K562 (cell line): ENCODE data around the gene WHAMM. TPM values are rescaled to one million over a fixed set of nuclear protein-coding genes. Genes with fewer than 3 reads are reported as not detected.

ENCODE experiments used
- DACH1 ChIP-seq: fragments of 450-650 bp; IDR thresholded peaks from 2 replicates; pipeline ENCODE4 v1.6.1; 2018; ENCODE audit not compliant: partially characterized antibody
- GTF2A2 ChIP-seq: IDR thresholded peaks from 2 replicates; pipeline ENCODE4 v1.6.1; 2016; ENCODE audit warnings: mild to moderate bottlenecking, missing genetic modification characterization, missing compliant biosample characterization
- HEY1 ChIP-seq: fragments of 250-450 bp; sonication (Bioruptor Pico); IDR thresholded peaks from 2 replicates; pipeline ENCODE4 v1.5.0; 2020; ENCODE audit warnings: mild to moderate bottlenecking, moderate library complexity, borderline replicate concordance
- KDM5B ChIP-seq: fragments of 200-600 bp; sonication (generic); IDR thresholded peaks from 2 replicates; pipeline ENCODE4 v1.6.1; 2012; ENCODE audit warnings: low read depth, mild to moderate bottlenecking, moderate library complexity, low read length, control low read depth, inconsistent platforms; ENCODE audit not compliant: insufficient replicate concordance
- THRA ChIP-seq: fragments of 450-650 bp; IDR thresholded peaks from 2 replicates; pipeline ENCODE4 v1.6.1; 2017; ENCODE audit warnings: mild to moderate bottlenecking, moderate library complexity
- ZNF311 ChIP-seq: fragments of 250-450 bp; sonication (Bioruptor Pico); IDR thresholded peaks from 2 replicates; pipeline ENCODE4 v1.4.0; 2020; ENCODE audit warnings: mild to moderate bottlenecking, moderate library complexity
- ZNF395 ChIP-seq: fragments of 200-800 bp; sonication (Bioruptor generic); IDR thresholded peaks from 2 replicates; pipeline ENCODE4 v1.6.1; 2017; ENCODE audit warnings: missing genetic modification characterization, missing compliant biosample characterization
- polyA plus RNA-seq, 8 experiments: library from polyadenylated mRNA; depleted of rRNA in 4 of 8; stranded (reverse) in 5 of 8; unstranded in 3 of 8; fragments of >200 nt; fragmentation: Nextera tagmentation in 2 of 8; fragmentation: Illumina TruSeq in 1 of 8; extraction: Ambion mirVana in 2 of 8; extraction: Trizol in 1 of 8; gene quantifications; 2 replicates each; pipeline versions ENCODE4 v1.2.1 to v1.2.3, GENCODE V29; 2011 to 2014; ENCODE audit warnings: inconsistent platforms in 1 of 8, missing spikeins in 1 of 8
- total RNA-seq, 7 experiments: library from RNA; depleted of rRNA in 6 of 7; stranded (reverse); fragments of >200 nt in 6 of 7; fragmentation: Illumina TruSeq in 2 of 7; extraction: Trizol in 2 of 7; gene quantifications; 2 replicates each; pipeline versions ENCODE4 v1.2.1 to v1.2.3, GENCODE V29; 2011 to 2021; ENCODE audit warnings: low replicate concordance in 1 of 7

The WHAMM gene
- total and polyA plus RNA-seq, 9 of the 15 experiments (the other 6 are each of a cell fraction or from before 2014, with no cell fraction given) = 2.0 to 4.8 (median 3.6) TPM

GRCh38 chr15:82809308-82810060 lies at the start of gene WHAMM (continued):
- TF ChIP-seq HEY1 (CRISPR knock-in tag) = no peak
- 0 out of 2 replicates have a peak, but pooled peaks have one; percentile 17 for TF ChIP-seq GTF2A2 (tag)
- TF ChIP-seq KDM5B = peak; percentile 89
- TF ChIP-seq ZNF311 (CRISPR knock-in tag) = no peak
- TF ChIP-seq THRA = no peak
- TF ChIP-seq ZNF395 (CRISPR knock-in tag) = no peak
- TF ChIP-seq DACH1 = no peak
- TF ChIP-seq, all 486 proteins: peak for 117
